PC-9 (cell line): ENCODE data around the gene ABCC6.

ENCODE experiments used
- CTCF ChIP-seq: fragments of 200-600 bp; sonication (generic); conservative IDR thresholded peaks from 2 replicates; pipeline ENCODE4 v1.6.1; 2017; ENCODE audit warnings: mixed run types, antibody characterized with exemption, mild to moderate bottlenecking, moderate library complexity
- EZH2 ChIP-seq: fragments of 200-600 bp; sonication (generic); IDR thresholded peaks from 2 replicates; pipeline ENCODE4 v1.8.0; 2017; ENCODE audit warnings: antibody characterized with exemption, low read depth

- TF ChIP-seq CTCF = no peak
- no peak for TF ChIP-seq EZH2
Observed at GRCh38 chr16:16099320-16099719, 124.0 kb downstream of the ABCC6 start.
